Smooth muscle cell (in vitro differentiated cells): Measurements from ENCODE around the gene DAZAP1. TPM values are rescaled to one million over a fixed set of nuclear protein-coding genes. Genes with fewer than 3 reads are reported as not detected.

Experiments used
- DNase-seq: peaks from one replicate; lab custom pipeline; 2025; ENCODE audit not compliant: unreplicated experiment; lab: John Stamatoyannopoulos, UW
- H2AFZ ChIP-seq: fragments of 200-600 bp; sonication (generic); 2 replicates; pipeline ENCODE4 v1.6.0; 2016; ENCODE audit warnings: antibody characterized with exemption, low read depth, mild to moderate bottlenecking
- H3F3A ChIP-seq: fragments of 200-600 bp; sonication (generic); 2 replicates; pipeline ENCODE4 v1.6.0; 2017; ENCODE audit warnings: antibody characterized with exemption, low read depth
- H3K27ac ChIP-seq: fragments of 200-600 bp; sonication (generic); 2 replicates; pipeline ENCODE4 v1.5.1; 2016; ENCODE audit warnings: low read depth, mild to moderate bottlenecking
- H3K27me3 ChIP-seq: fragments of 200-600 bp; sonication (generic); 2 replicates; pipeline ENCODE4 v1.6.1; 2016; ENCODE audit warnings: low read depth, mild to moderate bottlenecking
- H3K36me3 ChIP-seq: fragments of 200-600 bp; sonication (generic); 2 replicates; pipeline ENCODE4 v1.5.1; 2016; ENCODE audit warnings: low read depth
- H3K4me1 ChIP-seq: fragments of 200-600 bp; sonication (generic); 2 replicates; pipeline ENCODE4 v1.5.1; 2016; ENCODE audit warnings: low read depth
- H3K4me2 ChIP-seq: fragments of 200-600 bp; sonication (generic); 2 replicates; pipeline ENCODE4 v1.6.0; 2016; ENCODE audit warnings: mild to moderate bottlenecking
- H3K4me3 ChIP-seq: fragments of 200-600 bp; sonication (generic); 2 replicates; pipeline ENCODE4 v1.5.1; 2016; ENCODE audit warnings: mild to moderate bottlenecking
- H3K79me2 ChIP-seq: fragments of 200-600 bp; sonication (generic); 2 replicates; pipeline ENCODE4 v1.6.0; 2016; ENCODE audit warnings: low read depth, mild to moderate bottlenecking
- H3K9ac ChIP-seq: fragments of 200-600 bp; sonication (generic); 2 replicates; pipeline ENCODE4 v1.6.0; 2016; ENCODE audit warnings: low read depth
- H3K9me3 ChIP-seq: fragments of 200-600 bp; sonication (generic); replicated peaks from 2 replicates; pipeline ENCODE4 v1.5.1; 2016; ENCODE audit warnings: low read depth
- H4K20me1 ChIP-seq: fragments of 200-600 bp; sonication (generic); 2 replicates; pipeline ENCODE4 v1.6.0; 2016; ENCODE audit warnings: low read depth
- WGBS: methylation state at CpG from one replicate; pipeline ENCODE4 v1.1.7; 2016; ENCODE audit warnings: low lambda C conversion rate; 5-methylcytosine and 5-hydroxymethylcytosine counted together
- polyA plus RNA-seq: library from polyadenylated mRNA; unstranded; fragments of >200 nt; fragmentation: Nextera tagmentation; extraction: Ambion mirVana; gene quantifications from 2 replicates; pipeline ENCODE4 v1.2.1, GENCODE V29; 2016
- total RNA-seq: library from RNA; depleted of rRNA; stranded (reverse); fragments of >200 nt; gene quantifications from 2 replicates; pipeline ENCODE4 v1.2.3, GENCODE V29; 2014
- TF ChIP-seq, protein P1 (sequence below): fragments of 200-600 bp; sonication (generic); IDR thresholded peaks from 2 replicates; pipeline ENCODE4 v1.5.1; 2017; ENCODE audit warnings: borderline replicate concordance, mild to moderate bottlenecking, antibody characterized with exemption; ENCODE audit not compliant: insufficient read depth, poor library complexity, severe bottlenecking

Gene DAZAP1
- total and polyA plus RNA-seq, 2 experiments from 2014 or later = 35.5 to 41.7 TPM

DNA sequence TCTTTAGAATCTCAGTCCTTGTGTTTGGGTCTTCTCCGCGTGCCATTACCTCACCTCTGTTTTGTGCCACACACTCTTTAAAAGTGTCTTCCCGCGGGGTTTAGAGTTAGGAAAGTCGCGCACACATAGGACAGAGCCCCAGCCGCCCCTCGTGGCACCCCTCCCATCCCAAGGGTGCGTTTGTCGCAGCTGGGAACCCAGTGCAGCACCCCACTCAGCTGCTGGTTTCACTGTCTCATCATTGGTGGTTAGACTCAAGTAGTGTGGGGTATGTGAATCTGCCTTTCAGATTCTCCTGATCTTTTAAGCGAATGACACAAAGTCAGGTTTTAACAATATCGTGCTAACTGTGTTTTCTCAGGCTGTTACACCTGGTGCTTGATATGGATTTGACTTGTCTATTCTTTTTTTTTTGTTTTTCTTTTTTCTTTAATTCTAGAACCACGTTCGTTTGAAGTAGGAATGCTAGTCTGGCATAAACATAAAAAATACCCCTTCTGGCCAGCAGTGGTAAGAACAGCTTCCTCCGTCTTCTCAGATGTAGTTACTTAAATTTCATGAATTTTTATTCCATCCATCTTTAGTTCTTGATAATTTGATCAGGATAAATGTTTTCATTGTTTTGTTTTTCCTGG is 43.2 kb upstream of the DAZAP1 start:
- Histone ChIP-seq H3K4me2 (no peak overlapping the region), H3F3A (peaks cover 7% of the 10 kb centered on the region), H3K4me3 (no peak overlapping the region), H3K4me1 (peaks cover 38% of the 10 kb centered on the region), H2AFZ (no peak overlapping the region), H4K20me1 (peaks cover 30% of the 10 kb centered on the region), H3K27ac (no peak overlapping the region), H3K36me3 (no peaks in the 10 kb centered on the region), H3K79me2 (peaks cover 20% of the 10 kb centered on the region), H3K9me3 (no peaks in the 10 kb centered on the region), H3K9ac (no peak overlapping the region), H3K27me3 (no peaks in the 10 kb centered on the region)
- no peak for DNase-seq
- TF ChIP-seq, protein P1, sequence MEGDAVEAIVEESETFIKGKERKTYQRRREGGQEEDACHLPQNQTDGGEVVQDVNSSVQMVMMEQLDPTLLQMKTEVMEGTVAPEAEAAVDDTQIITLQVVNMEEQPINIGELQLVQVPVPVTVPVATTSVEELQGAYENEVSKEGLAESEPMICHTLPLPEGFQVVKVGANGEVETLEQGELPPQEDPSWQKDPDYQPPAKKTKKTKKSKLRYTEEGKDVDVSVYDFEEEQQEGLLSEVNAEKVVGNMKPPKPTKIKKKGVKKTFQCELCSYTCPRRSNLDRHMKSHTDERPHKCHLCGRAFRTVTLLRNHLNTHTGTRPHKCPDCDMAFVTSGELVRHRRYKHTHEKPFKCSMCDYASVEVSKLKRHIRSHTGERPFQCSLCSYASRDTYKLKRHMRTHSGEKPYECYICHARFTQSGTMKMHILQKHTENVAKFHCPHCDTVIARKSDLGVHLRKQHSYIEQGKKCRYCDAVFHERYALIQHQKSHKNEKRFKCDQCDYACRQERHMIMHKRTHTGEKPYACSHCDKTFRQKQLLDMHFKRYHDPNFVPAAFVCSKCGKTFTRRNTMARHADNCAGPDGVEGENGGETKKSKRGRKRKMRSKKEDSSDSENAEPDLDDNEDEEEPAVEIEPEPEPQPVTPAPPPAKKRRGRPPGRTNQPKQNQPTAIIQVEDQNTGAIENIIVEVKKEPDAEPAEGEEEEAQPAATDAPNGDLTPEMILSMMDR = peak; percentile 16
- 96% methylated on average over 15 of the region's 15 CpGs for WGBS

DNA sequence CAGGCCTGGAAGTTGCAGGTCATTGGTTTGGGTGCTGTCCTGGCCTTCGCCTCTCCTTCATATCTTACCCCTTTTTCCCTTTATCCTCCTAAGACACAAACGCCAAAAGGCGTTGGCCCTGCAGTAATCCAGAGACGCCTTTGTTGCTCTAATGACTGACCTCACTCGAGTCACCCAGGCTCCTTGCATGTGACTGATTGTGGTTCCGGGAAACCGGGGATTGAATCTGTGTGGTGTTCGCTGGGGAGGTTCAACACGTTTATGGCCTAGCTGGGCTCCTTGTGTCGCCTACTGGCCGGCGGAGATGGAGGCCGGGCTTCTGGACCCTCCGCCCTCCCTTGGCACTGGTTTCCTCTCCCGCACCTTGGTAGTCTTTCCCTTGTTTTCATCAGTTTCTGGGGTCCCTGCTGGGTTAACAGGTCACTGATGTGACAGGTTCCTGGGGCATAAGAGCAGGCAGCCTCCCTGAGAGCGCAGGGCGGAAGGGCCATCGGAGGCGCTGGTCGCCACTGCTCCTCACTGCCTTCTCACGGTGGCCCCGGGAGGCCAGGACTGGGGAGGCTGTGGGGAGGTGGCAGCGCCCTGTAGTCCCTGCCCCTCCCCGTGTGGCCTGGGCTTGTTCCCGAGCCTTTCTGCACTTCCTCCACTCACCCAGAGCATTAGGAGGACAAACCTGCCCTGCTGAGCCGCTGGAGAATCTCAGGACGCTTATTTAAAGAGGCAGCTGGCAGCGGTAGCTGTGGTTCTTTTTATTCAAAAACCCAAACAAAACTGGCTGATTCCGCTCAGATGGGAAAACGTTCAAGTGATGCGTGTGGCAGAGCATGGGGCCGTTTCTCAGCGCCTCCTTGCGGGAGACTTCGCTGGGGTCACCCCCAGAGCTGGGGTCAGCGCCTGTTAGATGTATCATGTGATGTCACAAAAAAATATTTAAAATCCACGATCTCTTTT is 41.8 kb upstream of the DAZAP1 start:
- peaks cover 26% of the 10 kb centered on the region for H3K4me1 ChIP-seq
- no peaks in the 10 kb centered on the region for H3K36me3 ChIP-seq
- no peak overlapping the region for H2AFZ ChIP-seq
- no peak overlapping the region for H3K27ac ChIP-seq
- H3K27me3 ChIP-seq = no peaks in the 10 kb centered on the region
- DNase-seq = no peak
- WGBS = 95% methylated on average over 37 of the region's 37 CpGs
- H3K79me2 ChIP-seq = peaks cover 20% of the 10 kb centered on the region
- no peak overlapping the region for H3K9ac ChIP-seq
- H4K20me1 ChIP-seq = peaks cover 30% of the 10 kb centered on the region
- no peaks in the 10 kb centered on the region for H3F3A ChIP-seq
- TF ChIP-seq, protein P1 = no peak
- H3K4me3 ChIP-seq = no peak overlapping the region
- no peak overlapping the region for H3K4me2 ChIP-seq
- no peaks in the 10 kb centered on the region for H3K9me3 ChIP-seq

DNA sequence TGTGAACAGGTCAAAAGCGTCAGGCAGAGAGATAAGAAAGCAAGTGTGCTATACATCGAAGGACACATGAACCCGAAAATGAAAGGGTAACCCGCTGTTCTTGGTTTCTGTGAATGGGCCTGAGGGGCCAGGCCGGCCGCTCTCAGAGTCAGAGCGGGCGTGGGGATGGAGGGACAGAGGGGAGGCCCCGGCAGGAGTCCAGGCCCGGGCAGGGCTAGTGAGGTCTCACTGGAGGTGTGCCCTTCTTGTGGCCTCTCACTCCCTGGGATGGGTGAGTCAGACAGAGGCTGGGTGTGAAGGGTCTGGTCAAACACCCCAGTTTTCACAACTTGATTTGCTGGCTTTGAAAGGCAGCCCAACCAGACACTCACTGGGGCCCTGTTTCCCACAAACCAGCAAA is 41.1 kb upstream of the DAZAP1 start:
- WGBS = 99% methylated on average over 10 of the region's 10 CpGs
- Histone ChIP-seq H3K9me3 (no peaks in the 10 kb centered on the region), H3K27ac (no peak overlapping the region), H2AFZ (no peak overlapping the region), H3K9ac (no peak overlapping the region), H3K36me3 (no peaks in the 10 kb centered on the region), H3K4me1 (peaks cover 19% of the 10 kb centered on the region), H3K4me2 (no peak overlapping the region), H3F3A (no peaks in the 10 kb centered on the region), H4K20me1 (peaks cover 30% of the 10 kb centered on the region), H3K27me3 (no peaks in the 10 kb centered on the region), H3K4me3 (no peak overlapping the region), H3K79me2 (peaks cover 20% of the 10 kb centered on the region)
- TF ChIP-seq, protein P1 = no peak
- no peak for DNase-seq
